M059J (cell line): ENCODE results near the gene AARSD1. TPM values are rescaled to one million over a fixed set of nuclear protein-coding genes. Genes with fewer than 3 reads are reported as not detected.
"Not testable (repeated sequence)": the region's sequence is repeated elsewhere in the genome, so short reads cannot be mapped to it uniquely, and the experiment has no call there.

Experiments used
- DNase-seq: peaks from one replicate; pipeline ENCODE4 v3.0.0-alpha.2; 2012; ENCODE audit warnings: low read depth
- total RNA-seq: library from RNA; depleted of rRNA; stranded (reverse); fragments of >200 nt; shearing (Covaris generic); gene quantifications from 2 replicates; pipeline ENCODE4 v1.2.3, GENCODE V29; 2014

The AARSD1 gene
- total RNA-seq, 1 experiment from 2014 or later = 17.1 TPM

DNA sequence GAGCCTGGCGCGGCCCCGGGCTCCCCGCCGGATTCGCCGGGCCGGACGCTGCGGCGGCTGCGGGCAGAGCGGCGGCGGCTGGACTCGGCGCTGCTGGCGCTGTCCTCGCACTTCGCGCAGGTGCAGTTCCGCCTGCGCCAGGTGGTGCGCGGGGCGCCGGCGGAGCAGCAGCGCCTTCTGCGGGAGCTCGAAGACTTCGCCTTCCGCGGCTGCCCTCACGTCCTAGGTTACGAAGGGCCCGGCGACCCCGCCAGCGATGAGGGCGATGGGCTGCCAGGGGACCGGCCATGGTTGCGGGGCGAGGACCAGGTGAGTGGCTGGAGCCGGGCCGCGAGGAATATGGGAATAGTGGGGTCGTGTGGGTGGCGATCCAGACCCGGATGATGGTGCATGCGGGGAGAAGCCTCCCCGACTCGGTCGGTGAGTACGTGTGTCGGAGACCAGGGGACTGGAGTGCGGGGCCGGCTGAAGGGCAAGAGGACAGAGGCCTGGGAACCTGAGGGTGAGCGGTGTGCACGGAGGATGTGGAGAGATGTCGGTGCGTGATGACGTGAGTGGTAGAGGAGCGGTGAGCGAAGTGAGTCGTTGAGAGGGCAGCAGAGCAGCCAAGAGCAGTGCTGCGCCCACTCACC, 16.6 kb upstream of the AARSD1 start:
- peak; percentile 67 for DNase-seq

DNA sequence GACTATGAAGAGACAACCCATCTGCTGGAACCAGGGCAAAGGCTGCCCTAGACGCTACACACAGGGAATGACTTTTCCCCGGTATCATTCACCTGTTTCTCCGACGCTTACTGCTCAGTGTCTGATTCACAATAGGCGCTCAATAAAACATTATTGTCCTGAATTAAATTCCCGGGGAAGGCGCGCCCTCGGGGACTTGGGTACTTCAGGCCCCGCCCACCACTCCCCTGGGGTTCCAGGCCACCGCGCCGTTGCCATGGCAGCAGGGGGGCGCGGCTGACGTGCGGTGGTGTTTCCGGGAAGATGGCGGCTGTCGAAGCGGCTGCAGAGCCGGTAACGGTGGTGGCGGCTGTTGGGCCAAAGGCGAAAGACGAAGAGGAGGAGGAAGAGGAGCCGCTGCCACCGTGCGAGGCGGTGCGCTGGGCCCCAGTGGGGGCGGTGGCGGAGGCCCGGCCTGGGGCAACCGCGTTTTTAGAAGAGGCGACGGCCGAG, 16.1 kb upstream of the AARSD1 start, which contains the start of gene RUNDC1:
Gene RUNDC1 (plus strand): TSS at position 292 of the 492 bp plus-strand sequence. CDS start 12 bp downstream, at position 304.
- DNase-seq = peak; percentile 91

DNA sequence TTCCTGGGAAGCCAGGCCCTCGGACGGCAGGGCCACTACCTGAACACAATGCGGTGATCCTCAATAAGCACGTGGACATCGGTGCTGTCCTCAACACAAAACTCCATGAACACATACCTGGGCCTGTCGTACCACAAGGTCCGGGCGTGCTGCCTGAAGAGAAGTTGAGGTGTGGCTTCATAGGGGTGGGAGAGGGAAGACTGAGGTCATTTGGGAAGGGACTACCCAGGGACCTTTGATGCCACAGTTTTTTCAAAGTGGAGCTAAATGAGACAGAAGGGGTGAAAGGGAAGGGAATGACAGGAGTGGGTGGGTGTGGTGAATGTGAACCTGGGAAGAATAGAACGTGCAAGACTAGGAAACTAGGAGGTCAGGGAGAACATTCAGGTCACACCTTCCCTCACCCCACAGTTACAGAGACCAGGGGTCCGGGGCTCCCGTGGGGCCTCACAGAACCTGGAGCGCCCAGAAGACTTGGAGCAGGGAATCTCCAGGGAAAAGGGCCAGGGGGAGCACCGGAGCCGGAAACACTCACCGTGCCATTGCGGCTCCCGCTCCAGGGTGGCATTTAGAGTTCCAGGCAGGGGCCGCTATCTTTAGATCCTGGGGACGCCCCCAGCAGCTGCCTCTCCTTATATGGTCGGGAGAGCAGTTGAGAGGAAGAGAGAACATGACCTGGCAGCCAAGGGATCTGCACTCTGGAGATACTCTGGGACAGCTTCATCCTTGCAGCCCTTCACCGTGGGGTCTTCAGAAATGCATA, 15.4 kb upstream of the AARSD1 start, which contains the start of gene PTGES3L:
Gene PTGES3L (minus strand): TSS at position 570 of the 763 bp plus-strand sequence. CDS start 27 bp downstream, at position 543.
- peak; percentile 75 for DNase-seq

DNA sequence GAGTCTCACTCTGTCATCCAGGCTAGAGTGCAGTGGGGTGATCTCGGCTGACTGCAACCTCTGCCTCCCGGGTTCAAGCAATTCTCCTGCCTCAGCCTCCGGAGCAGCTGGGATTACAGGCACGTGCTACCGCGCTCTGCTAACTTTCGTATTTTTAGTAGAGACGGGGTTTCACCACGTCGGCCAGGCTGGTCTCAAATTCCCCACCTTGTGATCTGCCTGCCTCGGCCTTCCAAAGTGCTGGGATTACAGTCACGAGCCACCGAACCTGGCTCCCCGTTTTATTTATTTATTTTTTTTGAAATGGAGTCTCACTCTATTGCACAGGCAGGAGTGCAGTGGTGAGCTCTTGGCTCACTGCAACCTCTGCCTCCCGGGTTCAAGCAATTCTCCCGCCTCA, 11.4 kb upstream of the AARSD1 start:
- not testable (repeated sequence) for DNase-seq

DNA sequence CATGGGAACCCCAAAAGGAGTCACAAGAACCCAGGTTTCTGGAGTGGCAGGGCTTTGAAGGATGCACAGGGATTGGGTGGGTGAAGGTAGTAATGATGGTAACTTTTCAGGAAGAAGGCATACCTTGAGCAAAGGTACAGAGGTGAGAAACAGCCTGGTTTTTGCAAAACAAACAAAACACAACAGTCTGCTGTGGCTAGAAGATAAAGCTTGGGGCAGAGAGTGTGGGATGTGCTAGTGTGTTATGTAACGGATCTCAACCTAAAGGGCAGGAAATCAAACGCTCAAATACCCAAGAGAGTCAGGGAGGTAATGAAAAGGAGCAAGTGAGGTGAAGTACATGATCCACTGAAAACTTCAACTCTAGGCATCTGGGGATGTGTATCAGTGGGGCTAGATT, 11.0 kb upstream of the AARSD1 start:
- no peak for DNase-seq

DNA sequence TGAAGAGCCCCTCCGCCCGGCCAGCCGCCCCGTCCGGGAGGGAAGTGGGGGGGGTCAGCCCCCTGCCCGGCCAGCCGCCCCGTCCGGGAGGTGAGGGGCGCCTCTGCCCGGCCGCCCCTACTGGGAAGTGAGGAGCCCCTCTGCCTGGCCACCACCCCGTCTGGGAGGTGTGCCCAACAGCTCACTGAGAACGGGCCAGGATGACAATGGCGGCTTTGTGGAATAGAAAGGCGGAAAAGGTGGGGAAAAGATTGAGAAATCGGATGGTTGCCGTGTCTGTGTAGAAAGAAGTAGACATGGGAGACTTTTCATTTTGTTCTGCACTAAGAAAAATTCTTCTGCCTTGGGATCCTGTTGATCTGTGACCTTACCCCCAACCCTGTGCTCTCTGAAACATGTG, 9.1 kb upstream of the AARSD1 start:
- not testable (repeated sequence) for DNase-seq

DNA sequence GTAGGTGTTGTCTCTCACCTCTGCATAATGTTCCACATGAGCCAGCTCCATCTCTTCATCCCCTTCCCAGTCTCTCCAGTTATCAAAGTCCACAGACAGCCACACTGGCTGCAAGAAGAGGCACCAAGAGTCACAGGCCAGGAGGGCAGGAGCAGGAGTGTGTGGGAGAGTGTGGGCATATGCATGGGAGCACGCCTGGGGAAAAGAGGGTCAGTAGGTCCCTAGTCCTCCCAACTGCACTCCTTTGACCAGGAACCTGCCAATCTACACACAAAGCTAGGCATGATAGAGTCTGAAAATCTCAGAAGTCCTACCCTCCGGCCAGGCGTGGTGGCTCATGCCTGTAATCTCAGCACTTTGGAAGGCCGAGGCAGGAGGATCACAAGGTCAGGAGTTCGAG, 7.3 kb upstream of the AARSD1 start:
- DNase-seq = no peak

DNA sequence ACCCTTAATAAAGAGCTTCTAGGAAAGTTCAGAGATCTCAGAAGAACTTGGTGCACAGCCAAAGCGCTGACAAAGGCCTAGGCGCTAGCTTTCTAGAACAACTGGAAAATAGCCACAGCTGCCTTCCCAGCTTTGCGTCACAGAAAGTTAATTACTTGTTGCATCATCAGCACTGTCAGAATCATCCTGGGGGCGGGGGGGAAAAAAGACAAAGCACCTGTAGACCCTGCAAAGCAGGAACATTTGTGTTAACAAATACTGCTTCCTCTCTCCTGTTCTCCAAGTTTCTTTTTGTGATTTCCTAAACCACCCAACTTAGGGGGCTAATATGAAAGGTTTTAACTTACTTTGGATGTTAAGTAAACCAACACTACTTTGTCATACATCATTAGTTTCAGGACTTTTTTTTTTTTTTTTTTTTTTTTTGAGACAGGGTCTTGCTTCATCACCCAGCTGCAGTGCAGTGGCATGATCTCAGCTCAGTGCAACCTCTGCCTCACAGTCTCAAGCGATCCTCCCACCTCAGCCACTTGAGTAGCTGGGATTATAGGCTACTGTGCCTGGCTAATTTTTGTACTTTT, 4.8 kb upstream of the AARSD1 start:
- no peak for DNase-seq

DNA sequence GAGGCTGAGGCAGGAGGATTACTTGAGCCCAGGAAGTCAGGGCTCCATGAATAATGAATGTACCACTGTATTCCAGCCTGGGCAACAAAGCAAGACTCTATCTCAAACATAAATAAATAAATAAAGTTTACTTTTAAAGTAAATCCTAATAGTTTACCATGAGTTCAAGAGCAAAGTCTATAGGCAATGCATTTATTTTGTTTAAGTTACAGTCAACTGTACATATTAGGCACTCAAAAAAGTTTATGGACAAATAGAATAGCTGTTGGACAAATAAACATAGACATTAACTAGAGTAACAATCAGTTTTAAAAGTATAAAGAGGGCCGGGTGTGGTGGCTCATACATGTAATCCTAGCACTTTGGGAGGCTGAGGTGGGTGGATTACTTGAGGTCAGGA, 3.7 kb upstream of the AARSD1 start:
- no peak for DNase-seq

DNA sequence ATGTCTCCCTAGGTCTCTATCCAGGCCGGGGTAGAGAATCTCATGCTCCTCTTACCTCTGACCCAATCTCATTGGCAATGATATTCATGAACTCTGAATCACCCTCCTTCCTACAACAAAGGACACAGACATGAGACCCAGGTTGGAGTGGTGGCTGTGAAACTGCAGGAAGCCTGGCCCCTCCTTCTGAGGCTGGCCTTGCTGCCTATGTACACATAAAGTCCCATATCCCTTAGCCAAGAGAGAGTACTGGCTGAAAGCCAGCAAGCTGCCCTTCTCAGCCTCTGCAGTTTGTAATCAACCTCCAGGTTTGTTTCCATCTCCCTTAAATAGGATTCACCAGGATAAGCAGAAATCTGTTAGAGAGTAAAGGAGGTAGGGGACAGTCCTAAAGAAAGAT, 10.6 kb downstream of the AARSD1 start:
- no peak for DNase-seq

DNA sequence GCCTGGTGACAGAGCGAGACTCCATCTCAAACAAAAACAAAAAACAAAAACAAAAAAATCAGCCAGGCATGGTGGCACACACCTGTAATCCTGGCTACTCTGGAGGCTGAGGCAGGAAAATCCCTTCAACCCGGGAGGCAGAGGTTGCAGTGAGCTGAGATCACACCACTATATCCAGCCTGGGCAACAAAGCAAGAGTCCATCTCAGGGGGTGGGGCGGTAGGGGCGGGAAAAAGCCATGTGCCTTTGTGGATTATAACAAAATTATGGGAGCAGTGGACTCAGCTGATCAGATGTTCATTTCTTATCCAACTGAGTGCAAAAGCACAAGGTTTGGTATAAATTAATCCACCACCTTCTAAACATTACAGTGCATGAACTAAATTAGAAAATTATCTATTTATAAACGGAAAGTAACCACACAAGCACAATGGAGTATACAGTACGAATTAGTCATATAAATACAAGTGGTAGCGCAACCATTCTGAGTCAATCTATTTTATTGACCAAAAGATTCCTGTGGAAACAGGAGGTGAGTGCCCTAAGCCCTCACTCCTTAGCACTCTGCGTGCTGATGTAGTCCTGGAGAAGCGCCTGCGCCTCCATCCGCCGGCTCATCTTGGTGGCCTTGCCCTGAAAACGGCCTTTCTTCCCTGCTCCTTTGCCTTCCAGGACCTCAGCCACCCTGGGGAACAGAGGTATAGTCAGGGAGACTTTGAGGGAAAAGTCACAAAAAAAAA, 14.0 kb downstream of the AARSD1 start:
- peak; percentile 72 for DNase-seq

DNA sequence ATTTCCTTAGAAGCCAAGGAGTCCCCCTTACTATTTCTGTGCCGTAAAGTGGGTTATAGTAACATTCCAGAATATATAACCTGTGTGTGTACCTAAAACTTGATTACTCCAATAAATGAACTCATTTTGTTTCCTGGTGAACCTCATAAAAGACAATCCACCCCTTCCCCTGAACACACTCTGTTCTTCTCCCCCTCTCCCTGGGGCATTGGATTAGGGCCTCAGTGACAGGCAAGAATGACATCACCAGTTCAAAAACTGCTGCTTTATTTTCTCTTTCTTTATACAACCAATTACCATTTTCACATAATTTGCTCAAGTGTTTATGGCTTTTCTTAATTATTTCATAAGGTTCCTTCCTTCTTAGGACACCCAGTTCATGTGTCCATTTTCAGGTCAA, 17.4 kb downstream of the AARSD1 start:
- DNase-seq = no peak

DNA sequence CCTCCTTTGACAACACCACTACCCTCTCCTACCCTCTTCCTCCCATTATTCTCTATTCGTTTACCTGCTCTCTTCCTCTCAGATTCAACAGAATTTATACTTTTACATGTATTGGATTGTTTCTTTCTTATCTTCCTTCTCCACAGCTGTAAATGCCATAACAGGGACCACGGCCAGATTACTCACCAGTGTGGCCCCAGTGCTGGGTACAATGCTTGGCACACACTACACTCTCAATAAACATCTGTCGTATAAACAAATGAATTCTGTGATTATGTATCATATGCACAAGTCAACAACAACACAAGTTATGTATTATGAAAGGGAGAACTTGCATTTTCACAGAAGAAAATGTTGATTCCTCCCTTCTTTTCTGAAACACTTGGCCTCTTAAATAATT, 20.0 kb downstream of the AARSD1 start:
- peak; percentile 29 for DNase-seq

DNA sequence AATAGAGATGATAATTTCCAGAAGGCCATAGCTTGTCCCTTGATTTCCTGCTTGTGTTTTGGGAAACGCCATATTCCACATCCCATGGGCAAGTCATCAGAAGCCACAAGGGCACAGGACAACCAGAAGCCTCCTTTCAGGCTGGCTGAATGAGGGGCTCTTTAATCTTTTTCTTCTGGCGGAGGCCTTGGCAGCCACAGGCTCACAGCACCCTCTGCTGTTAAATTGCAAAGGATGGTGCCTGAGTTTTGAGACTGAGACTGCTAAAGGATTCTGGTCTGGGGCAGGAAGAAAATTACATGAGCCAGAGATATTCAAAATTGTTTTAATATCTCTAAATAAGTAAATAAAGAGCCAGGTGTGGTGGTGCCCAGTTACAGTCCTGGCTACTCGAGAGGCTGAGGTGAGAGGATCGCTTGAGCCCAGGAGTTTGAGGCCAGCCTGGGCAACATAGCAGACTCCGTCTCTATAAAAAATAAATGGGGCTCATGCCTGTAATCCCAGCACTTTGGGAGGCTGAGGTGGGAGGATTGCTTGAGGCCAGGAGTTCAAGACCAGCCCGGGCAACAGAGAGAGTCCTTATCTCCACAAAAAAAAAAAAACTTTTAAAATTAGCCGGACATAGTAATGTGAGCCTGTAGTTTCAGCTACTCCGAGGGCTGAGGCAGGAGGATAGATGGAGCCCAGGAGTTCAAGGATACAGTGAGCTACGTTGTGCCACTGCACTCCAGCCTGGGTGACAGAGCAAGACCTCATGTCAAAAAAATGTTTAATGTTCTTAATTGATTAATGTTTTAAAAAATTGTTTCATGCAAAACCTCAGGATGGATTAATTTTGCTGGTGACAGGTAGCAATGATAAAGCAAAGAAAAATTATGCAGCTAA, 26.3 kb downstream of the AARSD1 start:
- peak; percentile 60 for DNase-seq

DNA sequence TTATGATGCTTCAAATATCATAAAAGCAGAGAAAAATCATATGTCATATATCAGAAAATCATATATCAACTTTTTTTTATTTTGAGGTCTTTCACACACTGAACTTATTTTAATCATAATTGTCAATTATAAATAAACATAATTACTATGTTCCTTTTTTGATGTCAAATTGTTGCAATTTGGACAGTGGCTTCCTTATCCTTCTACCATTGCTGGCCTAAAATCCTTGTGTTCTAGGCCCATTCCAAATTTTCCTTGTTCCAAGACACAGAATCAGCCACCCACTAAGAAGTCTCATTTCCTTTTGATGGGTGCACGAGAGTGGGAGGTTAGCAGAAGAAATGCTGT, 34.8 kb downstream of the AARSD1 start:
- no peak for DNase-seq

DNA sequence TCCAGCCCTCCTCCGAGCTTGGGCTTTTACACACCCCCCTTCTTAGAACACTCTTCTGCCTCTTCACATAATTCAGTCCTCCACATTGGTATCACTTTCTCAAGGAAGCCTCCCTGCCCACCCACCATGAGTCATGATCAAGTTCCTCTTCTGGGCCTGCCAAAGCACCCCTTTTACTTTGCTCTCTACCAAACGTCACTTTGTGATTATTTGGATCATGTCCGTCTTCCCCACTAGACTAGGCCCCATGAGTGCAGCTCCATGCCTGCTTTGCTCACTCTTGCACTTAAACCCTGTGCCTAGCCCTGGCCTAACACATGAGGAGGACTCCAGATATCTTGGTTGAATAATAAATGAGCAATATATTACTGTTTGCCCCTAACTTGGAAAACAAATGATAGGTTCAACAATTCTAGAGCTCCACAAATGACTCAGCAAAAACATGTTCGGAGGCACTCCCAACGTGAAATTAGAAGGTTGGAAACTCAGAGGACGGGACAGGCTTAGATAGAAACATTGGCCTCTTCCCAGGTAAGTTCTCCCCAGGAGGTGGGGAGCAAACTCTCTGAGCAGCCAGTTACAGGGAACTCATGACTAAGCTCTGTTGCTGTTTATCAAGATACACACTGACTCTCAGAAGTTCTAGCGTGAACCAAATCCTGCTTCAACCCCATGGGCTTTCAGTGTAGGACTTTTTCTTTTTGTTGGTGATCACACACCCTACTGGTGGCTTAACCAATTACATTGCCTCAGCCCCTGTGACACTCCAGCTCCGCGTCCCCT, 35.3 kb downstream of the AARSD1 start:
- DNase-seq = peak; percentile 77

DNA sequence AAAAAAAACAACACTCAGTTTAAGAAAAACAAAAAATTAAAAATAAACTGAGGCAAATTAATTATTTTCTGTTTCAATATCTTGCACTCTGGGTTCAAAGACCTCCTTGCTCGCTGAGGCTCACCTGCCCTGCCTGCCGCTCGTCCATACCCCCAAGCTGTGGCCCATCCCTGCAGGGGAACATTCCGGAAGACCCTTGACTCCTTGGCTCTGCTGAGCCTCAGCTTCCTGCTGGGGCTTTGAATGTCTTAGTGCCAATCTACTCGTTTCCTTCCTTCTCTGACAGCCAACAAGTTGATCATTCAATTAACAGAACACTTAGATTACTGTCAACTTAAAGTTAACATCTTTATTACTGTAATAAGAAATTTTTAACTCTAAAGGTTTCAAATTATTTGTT, 39.4 kb downstream of the AARSD1 start:
- DNase-seq = no peak

DNA sequence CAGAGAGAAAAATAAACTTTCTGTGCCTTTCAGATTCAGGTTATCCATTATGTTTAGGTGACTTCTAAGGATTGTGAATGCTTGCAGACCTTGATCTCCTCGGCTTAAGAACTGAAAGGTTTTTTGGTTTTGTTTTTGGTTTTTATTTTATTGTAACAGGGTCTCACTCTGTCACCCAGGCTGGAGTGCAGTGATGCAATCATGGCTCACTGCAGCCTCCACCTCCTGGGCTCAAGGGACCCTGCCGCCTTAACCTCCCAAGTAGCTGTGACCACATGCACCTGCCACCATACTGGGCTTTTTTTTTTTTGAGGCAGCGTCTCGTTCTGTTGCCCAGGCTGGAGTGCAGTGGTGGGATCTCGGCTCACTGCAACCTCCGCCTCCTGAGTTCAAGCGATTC, 40.8 kb downstream of the AARSD1 start:
- not testable (repeated sequence) for DNase-seq

DNA sequence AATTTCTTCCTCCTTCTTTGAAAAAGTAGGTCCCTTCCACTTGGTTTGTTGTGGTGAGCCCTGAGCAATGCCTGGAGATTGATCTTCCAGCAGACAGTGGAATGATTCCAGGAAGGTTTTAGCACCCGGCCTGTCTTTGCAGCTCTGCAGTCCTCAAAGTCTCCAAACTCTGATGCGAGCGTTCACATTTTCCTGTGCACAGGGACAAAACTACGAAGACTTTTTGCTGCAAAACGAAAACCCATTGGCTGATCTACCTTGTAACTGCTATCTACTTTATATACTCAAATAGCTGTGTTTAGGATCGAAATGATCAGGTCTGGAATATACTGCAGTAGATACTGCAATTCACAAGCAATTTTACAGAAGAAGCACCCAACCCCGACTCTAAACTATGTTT, 42.0 kb downstream of the AARSD1 start:
- DNase-seq = no peak

DNA sequence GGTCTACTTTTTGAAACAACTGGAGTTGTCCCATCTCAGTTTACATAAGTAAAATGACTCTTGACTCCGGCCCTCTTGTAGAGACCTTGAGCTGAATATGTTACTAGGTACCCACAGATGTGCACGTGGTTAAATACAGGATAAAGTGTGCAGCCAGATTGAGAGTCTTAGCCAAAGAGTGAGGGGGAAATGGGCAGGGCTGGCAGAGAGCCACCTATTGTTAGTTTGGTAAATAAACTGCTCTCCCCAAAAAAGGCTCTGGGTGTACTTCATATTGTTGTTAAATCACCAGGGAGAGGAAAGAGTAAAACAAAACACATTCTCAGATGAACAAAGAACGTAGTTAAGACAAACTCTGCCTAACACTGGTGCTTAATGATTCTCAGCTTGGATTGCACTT, 43.3 kb downstream of the AARSD1 start:
- DNase-seq = peak; percentile 6
